Peyer's patch (tissue), 4 donors: ENCODE results near the gene NPTXR. TPM values are rescaled to one million over a fixed set of nuclear protein-coding genes. Genes with fewer than 3 reads are reported as not detected.

Experiments used
- DNase-seq, 3 donors: peaks; one replicate each; pipeline ENCODE4 v3.0.0-alpha.2; 2017 to 2019
- H3K27ac ChIP-seq, 4 donors: fragments of 200-600 bp; sonication (generic); one replicate each; pipeline ENCODE4 v1.5.1; 2016 to 2019
- H3K27me3 ChIP-seq, 2 donors: fragments of 200-600 bp; sonication (generic); one replicate each; pipeline ENCODE4 v1.5.1; 2019
- H3K36me3 ChIP-seq, 3 donors: fragments of 200-600 bp; sonication (generic); one replicate each; pipeline ENCODE4 v1.5.1; 2016 to 2019
- H3K4me1 ChIP-seq, 4 donors: fragments of 200-600 bp; sonication (generic); one replicate each; pipeline ENCODE4 v1.5.1; 2016 to 2019
- H3K4me3 ChIP-seq, 4 donors: fragments of 200-600 bp; sonication (generic); 1 replicate in 3 of 4; 2 replicates in 1 of 4; pipeline ENCODE4 v1.5.1; 2016 to 2019; ENCODE audit warnings: mild to moderate bottlenecking in 1 of 4
- H3K9me3 ChIP-seq, 4 donors: fragments of 200-600 bp; sonication (generic); one replicate each; pipeline ENCODE4 v1.5.1; 2016 to 2019; ENCODE audit warnings: mild to moderate bottlenecking in 1 of 4
- POLR2A ChIP-seq, 2 donors: fragments of 450-650 bp; IDR thresholded peaks; one replicate each; pipeline ENCODE4 v1.5.1; 2017; ENCODE audit warnings: antibody characterized with exemption in 2 of 2, mild to moderate bottlenecking in 2 of 2, moderate library complexity in 2 of 2
- total RNA-seq, 4 donors: library from RNA; depleted of rRNA; stranded (reverse); fragments of >200 nt; gene quantifications; one replicate each; pipeline ENCODE4 v1.1.0, GENCODE V29; 2016
- TF ChIP-seq, protein P1 (sequence below), 6 experiments: fragments of 450-650 bp in 4 of 6; fragments of 200-600 bp in 2 of 6; sonication (generic) in 1 of 6; IDR thresholded peaks; one replicate each; pipeline ENCODE4 v1.5.1; 2017 to 2019; ENCODE audit warnings: antibody characterized with exemption in 6 of 6, mild to moderate bottlenecking in 3 of 6, moderate library complexity in 1 of 6

The NPTXR gene
- total RNA-seq, 4 donors from 2014 or later = 0.53 to 2.8 (median 1.1) TPM

DNA sequence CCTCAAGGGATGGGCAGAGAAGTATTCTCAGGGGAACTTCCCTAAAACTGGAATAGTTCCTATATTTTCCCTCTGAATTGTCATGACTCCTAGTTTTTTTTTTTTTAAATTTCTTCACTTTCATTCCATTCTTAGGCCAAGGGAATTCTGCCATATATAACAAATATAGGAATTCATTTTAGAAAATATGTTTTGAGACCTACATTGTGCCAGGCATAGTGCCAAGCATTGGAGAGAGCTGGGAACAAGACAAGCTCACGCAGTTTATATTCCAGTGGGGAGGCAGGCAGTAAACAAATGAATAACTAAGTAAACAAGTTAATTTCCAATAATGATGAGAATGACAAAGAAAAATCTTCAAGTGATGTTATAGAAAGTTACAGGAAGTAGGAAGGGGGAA lies 2.6 kb upstream of the NPTXR start:
- DNase-seq = no peak
- H3K4me1 ChIP-seq = peaks cover 0 to 17% (median 9%) of the 10 kb centered on the region in 4 donors
- peaks cover 0 to 16% of the 10 kb centered on the region in 2 donors for H3K27me3 ChIP-seq
- TF ChIP-seq, protein P1, sequence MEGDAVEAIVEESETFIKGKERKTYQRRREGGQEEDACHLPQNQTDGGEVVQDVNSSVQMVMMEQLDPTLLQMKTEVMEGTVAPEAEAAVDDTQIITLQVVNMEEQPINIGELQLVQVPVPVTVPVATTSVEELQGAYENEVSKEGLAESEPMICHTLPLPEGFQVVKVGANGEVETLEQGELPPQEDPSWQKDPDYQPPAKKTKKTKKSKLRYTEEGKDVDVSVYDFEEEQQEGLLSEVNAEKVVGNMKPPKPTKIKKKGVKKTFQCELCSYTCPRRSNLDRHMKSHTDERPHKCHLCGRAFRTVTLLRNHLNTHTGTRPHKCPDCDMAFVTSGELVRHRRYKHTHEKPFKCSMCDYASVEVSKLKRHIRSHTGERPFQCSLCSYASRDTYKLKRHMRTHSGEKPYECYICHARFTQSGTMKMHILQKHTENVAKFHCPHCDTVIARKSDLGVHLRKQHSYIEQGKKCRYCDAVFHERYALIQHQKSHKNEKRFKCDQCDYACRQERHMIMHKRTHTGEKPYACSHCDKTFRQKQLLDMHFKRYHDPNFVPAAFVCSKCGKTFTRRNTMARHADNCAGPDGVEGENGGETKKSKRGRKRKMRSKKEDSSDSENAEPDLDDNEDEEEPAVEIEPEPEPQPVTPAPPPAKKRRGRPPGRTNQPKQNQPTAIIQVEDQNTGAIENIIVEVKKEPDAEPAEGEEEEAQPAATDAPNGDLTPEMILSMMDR (IDR thresholded peaks at IDR 0.05) = no peak
- no peak for TF ChIP-seq POLR2A (IDR thresholded peaks at IDR 0.05)
- H3K36me3 ChIP-seq = no peaks in the 10 kb centered on the region
- H3K4me3 ChIP-seq = no peak overlapping the region
- no peaks in the 10 kb centered on the region for H3K9me3 ChIP-seq
- H3K27ac ChIP-seq = no peak overlapping the region

DNA sequence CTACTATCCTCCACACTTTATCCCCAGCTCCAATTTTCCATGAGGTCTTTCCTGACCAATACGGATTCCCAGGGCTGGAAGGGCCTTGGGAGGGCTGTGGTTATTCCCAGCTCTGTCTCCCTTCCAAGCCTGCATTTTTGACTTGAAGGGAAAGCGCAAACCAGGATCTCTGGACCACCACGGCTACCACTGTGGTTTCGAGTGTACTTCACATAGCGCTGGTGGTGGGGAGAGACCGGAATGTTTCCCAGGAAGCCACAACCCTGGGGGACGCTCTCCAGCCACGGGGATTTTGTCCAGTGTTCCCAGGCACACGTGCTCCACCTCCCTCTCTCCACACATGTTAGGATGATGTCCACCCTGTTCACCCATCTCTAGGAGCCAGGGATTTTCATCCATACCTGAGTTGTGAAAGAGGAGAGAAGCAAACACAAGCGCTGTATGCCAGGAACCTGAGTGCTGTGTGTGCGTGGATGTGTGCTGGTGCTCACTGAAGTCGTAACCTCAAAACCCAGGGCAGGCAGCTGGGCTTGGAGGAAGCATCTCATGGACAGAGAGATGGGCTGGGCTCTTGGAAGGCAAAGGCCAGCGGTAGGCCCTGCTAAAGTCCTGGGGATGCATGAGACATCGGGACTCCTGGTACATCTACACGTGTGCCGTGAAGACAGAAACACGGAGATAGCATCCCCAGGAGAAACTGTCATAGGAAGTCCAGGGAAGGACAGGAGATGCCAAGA lies 1.3 kb upstream of the NPTXR start:
- no peak overlapping the region for H3K27ac ChIP-seq
- no peaks in the 10 kb centered on the region for H3K36me3 ChIP-seq
- no peak for DNase-seq
- TF ChIP-seq, protein P1 (IDR thresholded peaks at IDR 0.05) = no peak
- no peak for TF ChIP-seq POLR2A (IDR thresholded peaks at IDR 0.05)
- peaks cover 0 to 16% of the 10 kb centered on the region in 2 donors for H3K27me3 ChIP-seq
- H3K4me1 ChIP-seq = peaks cover 0 to 17% (median 9%) of the 10 kb centered on the region in 4 donors
- no peaks in the 10 kb centered on the region for H3K9me3 ChIP-seq
- H3K4me3 ChIP-seq = no peak overlapping the region

DNA sequence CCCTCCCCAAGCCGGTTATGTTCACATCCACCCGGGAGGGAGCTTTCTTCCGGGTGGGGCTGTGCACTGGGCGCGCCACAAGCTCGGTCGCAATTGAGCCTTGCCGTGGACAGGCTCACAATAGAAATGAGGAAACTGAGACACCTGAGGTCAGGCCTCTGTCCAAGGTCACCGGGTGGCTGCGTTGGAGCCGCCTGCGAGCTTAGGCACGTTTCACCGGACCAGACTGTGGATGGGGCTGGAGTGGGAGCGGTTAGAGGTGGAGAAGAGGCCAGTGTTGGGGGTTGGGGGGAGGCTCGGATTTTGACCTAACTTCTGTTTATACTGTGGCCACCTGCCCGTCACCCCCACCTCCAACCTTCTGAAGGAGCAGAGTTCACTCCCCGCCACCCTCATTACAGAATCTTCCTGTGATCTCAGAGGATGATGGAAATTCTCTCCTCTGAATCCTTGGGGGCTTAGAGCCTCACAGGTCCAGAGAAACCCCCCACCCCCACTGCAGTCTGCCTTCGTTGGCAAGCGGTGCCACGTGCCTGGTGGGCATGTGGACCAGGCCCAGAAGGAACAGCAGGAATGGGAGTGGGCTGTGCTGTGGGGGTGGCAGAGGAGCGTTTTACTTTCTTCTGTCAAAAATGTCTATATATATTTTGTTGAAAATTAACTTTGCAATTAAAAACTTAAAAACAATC lies 631 bp upstream of the NPTXR start:
- no peak for DNase-seq
- TF ChIP-seq, protein P1 (IDR thresholded peaks at IDR 0.05) = no peak
- H3K9me3 ChIP-seq = no peaks in the 10 kb centered on the region
- H3K27ac ChIP-seq = peak overlapping the region in 2 of 4 donors; percentile 19 to 45
- peaks cover 0 to 17% (median 9%) of the 10 kb centered on the region in 4 donors for H3K4me1 ChIP-seq
- H3K36me3 ChIP-seq = no peaks in the 10 kb centered on the region
- peak overlapping the region; percentile 21 to 55 (median 51) for H3K4me3 ChIP-seq
- peaks cover 0 to 16% of the 10 kb centered on the region in 2 donors for H3K27me3 ChIP-seq

DNA sequence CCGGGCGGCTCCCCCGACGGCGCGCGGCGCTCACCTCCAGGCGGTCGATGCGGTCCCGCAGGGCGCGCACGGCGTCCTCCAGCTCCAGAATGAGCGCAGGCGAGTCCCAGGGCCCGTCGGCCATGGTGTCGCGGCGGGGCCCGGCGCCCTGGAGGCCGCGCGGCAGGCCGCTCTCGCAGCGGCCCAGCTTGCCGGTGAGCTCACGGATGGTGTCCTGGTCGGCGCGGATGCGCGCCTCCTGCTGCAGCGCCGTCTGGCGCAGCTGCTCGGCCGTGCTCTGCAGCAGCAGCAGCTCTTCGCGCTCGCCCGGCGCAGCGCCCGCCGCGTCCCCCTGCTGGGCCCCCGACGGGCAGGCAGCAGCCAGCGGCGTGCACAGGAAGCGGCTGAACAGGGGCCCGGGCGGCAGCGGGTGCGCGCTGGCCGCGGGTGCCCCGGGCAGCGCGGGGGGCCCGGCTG lies 599 bp downstream of the NPTXR start:
- no peaks in the 10 kb centered on the region for H3K9me3 ChIP-seq
- peaks cover 0 to 16% of the 10 kb centered on the region in 2 donors for H3K27me3 ChIP-seq
- peak in 2 of 3 donors; percentile 22 to 57 for DNase-seq
- H3K27ac ChIP-seq = peak overlapping the region in 3 of 4 donors; percentile 19 to 52 (median 31)
- TF ChIP-seq POLR2A (IDR thresholded peaks at IDR 0.05) = no peak
- TF ChIP-seq, protein P1 (IDR thresholded peaks at IDR 0.05) = peak in 4 of 6 experiments; percentile 14 to 39 (median 26)
- peaks cover 0 to 17% (median 9%) of the 10 kb centered on the region in 4 donors for H3K4me1 ChIP-seq
- H3K36me3 ChIP-seq = no peaks in the 10 kb centered on the region
- H3K4me3 ChIP-seq = peak overlapping the region; percentile 34 to 55 (median 51)

DNA sequence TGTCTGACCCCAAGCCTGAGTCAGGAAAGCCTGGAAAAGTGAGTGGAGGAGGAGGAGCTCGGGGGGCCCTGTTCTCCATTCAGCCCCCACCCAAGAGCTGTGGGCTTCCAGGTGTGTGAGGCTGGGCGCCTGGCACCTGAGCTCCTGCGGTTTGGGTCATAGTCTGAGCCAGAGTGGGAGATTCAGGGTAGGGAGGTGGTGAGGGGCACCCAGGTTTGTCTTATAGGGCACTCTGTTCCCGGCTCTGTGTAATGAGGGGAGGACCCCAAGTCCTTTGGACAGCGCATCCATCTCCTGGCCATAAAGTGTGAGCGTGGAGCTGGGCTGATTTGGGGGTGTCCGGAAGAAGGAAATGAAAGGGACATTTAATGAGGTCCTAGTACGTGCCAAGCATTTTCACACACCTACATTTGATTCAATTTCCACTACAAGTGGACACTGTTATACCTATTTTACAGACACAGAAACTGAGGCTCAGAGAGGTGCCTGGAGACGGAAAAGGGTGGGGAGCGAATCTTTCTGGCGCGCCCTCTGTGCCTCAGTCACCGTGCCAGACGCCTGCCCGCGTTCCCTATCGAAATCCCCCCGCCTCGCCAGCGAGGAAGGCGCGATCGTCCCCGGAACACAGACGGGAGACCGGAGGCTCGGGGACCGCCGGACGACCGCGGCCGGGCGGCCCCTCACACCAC lies 1.2 kb downstream of the NPTXR start:
- H3K27ac ChIP-seq = peak overlapping the region in 3 of 4 donors; percentile 19 to 52 (median 31)
- no peaks in the 10 kb centered on the region for H3K36me3 ChIP-seq
- H3K4me1 ChIP-seq = peaks cover 0 to 17% (median 9%) of the 10 kb centered on the region in 4 donors
- peaks cover 0 to 16% of the 10 kb centered on the region in 2 donors for H3K27me3 ChIP-seq
- DNase-seq = no peak
- no peaks in the 10 kb centered on the region for H3K9me3 ChIP-seq
- peak overlapping the region; percentile 34 to 55 (median 51) for H3K4me3 ChIP-seq
- no peak for TF ChIP-seq POLR2A (IDR thresholded peaks at IDR 0.05)
- TF ChIP-seq, protein P1 (IDR thresholded peaks at IDR 0.05) = no peak
